Mucosa of descending colon (tissue), 3 donors: ENCODE data around the gene MYO3B. TPM values are rescaled to one million over a fixed set of nuclear protein-coding genes. Genes with fewer than 3 reads are reported as not detected.
"Not testable (repeated sequence)": the region's sequence is repeated elsewhere in the genome, so short reads cannot be mapped to it uniquely, and the experiment has no call there.

Source experiments
- ATAC-seq: fragments of 200-7000 bp; cut with Tn5 transposase; one replicate; pipeline ENCODE4 v1.9.1; 2020; ENCODE audit warnings: mild to moderate bottlenecking, moderate library complexity
- DNase-seq, 3 donors: peaks; one replicate each; pipeline ENCODE4 v3.0.0-alpha.2; 2020
- H3K36me3 ChIP-seq: fragments of 200-600 bp; one replicate; pipeline ENCODE4 v1.8.0; 2021; ENCODE audit warnings: low read depth, mild to moderate bottlenecking
- H3K4me1 ChIP-seq: fragments of 200-600 bp; one replicate; pipeline ENCODE4 v1.8.0; 2021; ENCODE audit warnings: low read depth, mild to moderate bottlenecking
- H3K4me3 ChIP-seq: fragments of 200-600 bp; one replicate; pipeline ENCODE4 v1.8.0; 2021; ENCODE audit warnings: mild to moderate bottlenecking
- H3K9me3 ChIP-seq: fragments of 200-600 bp; one replicate; pipeline ENCODE4 v1.8.0; 2021; ENCODE audit warnings: mild to moderate bottlenecking
- CTCF ChIP-seq: fragments of 200-600 bp; IDR thresholded peaks from one replicate; pipeline ENCODE4 v1.8.0; 2022; ENCODE audit warnings: antibody characterized with exemption, mild to moderate bottlenecking
- intact Hi-C, 2 donors: fragments of 100-400 bp; cut with DNase I in 1 of 2; cut with micrococcal nuclease in 1 of 2; formaldehyde crosslinking; loops; one replicate each; pipeline versions ENCODE4 v1.11.0 to v1.11.1; 2022; cut with DNase I, micrococcal nuclease
- total RNA-seq, 3 donors: library from RNA; stranded (reverse); fragmentation: NEBNext Ultra II Directional in 2 of 3; extraction: Animal tissue kit (Norgen Biotek cat#: 25700) in 2 of 3; gene quantifications; one replicate each; pipeline versions ENCODE4 v1.2.1 to v1.2.4, GENCODE V29; 2021 to 2023
- donor health status: DM: no; HTN: no; CAD: no; lungs with moderate emphysema.
- donor health status: DM: no; HTN: no; CAD: no.
- donor health status: DM: no; HTN: yes; CAD: no.

The MYO3B gene
- total RNA-seq, 3 donors from 2014 or later, result 0.06 to 0.39 (median 0.09) TPM

DNA sequence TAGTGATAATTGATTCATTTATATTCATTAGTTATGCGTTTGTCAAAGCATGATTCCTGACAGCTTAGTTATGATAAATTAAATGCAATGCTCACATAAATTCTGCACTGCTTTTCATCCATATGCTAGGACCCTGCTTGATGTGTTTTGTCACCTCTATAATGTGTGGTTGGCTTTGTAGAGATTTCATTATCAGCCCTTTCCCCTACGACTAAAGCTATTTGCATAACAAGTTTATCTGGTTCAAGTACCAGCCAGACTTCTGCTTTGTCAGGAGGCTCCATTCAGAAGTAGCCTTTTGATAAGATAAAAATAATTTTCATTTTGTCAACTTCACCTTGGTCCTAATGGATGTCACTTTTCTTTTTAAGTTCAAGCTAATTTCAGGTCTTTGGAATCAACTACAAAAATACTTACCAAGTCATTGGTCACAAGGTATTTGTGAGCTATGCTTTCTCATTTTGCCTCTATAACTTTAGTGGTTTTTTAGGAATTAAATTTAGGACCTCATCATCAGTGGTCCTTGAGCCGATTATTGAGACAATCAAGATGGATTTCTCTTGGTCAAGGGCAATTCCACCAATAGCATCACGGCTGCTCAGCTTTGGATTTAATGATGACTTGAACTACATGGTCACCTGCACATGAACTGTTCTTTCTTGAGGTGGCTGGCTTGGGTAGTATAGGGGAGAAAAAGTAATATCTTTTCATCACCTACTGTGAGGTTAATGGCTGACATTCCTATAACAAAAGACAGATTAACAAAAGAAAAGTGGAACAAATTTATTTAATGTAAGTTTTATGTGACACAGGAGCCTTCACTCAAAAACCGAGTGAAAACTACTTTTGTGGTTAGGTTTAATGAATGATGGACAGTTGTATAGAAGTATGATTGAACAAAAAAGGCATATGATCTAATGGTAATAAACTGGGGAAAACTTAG lies 162.1 kb downstream of the MYO3B start:
- H3K9me3 ChIP-seq, result no peaks in the 10 kb centered on the region
- DNase-seq, result no peak
- H3K36me3 ChIP-seq, result no peaks in the 10 kb centered on the region
- no peak overlapping the region for H3K4me3 ChIP-seq
- ATAC-seq, result no peak
- no peaks in the 10 kb centered on the region for H3K4me1 ChIP-seq
- intact Hi-C loops, result no loop called here
- TF ChIP-seq CTCF, result no peak

- no peak for TF ChIP-seq CTCF
- Histone ChIP-seq H3K4me1 (no peaks in the 10 kb centered on the region), H3K4me3 (no peak overlapping the region), H3K36me3 (no peaks in the 10 kb centered on the region), H3K9me3 (no peaks in the 10 kb centered on the region)
- DNase-seq (no peak), ATAC-seq (no peak)
- intact Hi-C loops, result no loop called here
These were observed 162.7 kb downstream of the MYO3B start for GRCh38 chr2:170340693-170341068.

DNA sequence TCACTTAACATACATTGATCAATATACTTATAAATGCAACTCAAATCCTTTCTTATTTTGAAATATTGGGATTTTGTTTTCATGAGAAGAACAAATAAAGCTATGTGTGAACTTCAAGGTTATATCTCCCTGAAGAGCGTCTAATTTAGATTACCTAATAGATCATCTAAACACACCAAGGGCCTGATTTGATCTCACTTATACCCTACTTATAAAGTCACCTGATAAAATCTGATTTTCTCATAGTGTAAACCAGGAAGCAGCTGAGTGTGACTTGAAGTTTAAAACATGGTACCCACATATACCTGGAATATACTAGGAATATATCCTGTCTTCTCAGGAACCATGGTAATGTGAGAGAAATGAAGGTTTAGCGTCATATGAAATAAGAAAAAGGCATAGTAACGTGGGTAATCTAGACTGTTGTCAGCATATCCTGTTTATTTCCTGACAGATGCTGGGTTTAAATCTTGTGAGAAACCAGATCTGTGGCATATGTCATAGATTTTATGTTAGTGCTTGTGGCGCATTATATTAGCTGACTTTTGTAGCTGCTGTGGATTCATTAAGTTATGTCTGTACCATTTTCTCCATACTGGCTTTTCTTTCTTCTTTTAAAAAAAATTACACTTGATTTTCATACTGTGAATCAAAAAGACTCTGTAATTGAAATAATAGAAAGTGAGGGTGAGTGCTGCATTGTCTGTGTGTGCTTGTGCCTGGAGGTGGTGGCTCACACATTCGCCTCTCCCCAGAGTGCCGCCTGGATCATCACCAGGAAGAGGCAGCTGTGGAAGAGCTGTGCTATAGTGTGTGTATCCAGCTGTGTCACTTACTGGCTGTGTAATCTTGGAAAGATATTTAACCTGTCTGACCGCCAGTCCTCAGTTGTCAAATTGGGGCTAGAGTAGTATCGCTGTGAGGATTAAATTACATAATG lies 164.0 kb downstream of the MYO3B start:
- H3K36me3 ChIP-seq, result no peaks in the 10 kb centered on the region
- no peaks in the 10 kb centered on the region for H3K4me1 ChIP-seq
- no peaks in the 10 kb centered on the region for H3K9me3 ChIP-seq
- TF ChIP-seq CTCF, result no peak
- ATAC-seq (no peak), DNase-seq (no peak)
- intact Hi-C loops, result no loop called here
- H3K4me3 ChIP-seq, result no peak overlapping the region

DNA sequence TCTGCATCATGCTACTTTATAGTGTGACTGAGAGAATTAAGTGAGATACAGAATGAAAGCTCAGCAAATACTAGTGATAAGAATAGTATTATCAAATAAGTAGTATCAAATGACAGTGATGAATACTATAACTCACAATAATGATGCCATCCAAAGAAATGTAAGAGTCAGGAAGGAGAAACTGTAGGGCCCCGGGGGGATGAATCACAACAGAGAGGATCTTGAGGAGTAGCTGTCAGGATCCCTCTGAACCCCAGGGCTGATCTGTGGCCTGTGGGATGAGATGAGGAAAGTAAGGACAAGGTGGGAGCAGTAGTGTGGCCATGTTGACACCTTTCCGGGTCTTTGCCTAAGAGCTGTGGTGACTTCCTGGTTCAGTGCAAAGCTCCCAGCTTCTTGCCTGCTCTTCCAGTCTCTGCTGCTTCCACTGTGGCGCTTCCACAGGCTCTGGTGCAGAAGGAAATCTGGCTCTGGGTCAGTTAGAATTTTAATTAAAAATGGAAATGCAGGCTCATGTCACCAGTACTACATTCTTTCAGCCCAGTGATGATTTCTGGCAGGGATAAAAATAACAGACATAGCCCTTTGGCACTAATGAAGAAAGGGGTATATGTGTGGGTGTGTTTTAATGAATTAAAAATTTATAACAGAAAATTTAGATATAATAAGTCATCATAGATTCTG lies 166.9 kb downstream of the MYO3B start:
- Histone ChIP-seq H3K4me3 (no peak overlapping the region), H3K4me1 (no peaks in the 10 kb centered on the region), H3K9me3 (no peaks in the 10 kb centered on the region), H3K36me3 (no peaks in the 10 kb centered on the region)
- ATAC-seq (no peak), DNase-seq (no peak)
- TF ChIP-seq CTCF, result no peak
- intact Hi-C loops, result no loop called here

DNA sequence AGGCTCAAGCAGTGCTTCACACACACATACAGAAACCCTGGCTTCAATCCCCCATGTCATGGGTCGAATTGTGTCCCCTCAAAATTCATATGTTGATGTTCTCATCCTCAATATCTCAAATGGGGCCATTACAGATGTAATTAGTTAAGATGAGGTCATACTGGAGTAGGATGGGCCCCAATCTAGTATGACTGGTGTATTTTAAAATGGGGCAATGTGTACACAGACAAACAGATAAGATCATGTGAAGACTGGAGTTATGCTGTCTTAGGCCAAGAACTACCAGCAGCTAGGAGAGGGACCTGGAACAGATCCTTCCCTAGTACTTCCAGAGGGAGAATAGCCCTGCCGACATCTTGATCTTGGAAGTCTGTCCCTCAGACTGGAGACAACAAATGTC lies 167.7 kb downstream of the MYO3B start:
- intact Hi-C loops, result no loop called here

GRCh38 chr2:170349269-170349668 lies 171.3 kb downstream of the MYO3B start:
- H3K4me3 ChIP-seq, H3K4me1 ChIP-seq, H3K36me3 ChIP-seq, ATAC-seq, H3K9me3 ChIP-seq, intact Hi-C loops, DNase-seq: not testable (repeated sequence)

More for the DNA sequence above, 167.7 kb downstream of the MYO3B start:
- no peak for DNase-seq
- no peak overlapping the region for H3K4me3 ChIP-seq
- no peaks in the 10 kb centered on the region for H3K9me3 ChIP-seq
- no peaks in the 10 kb centered on the region for H3K4me1 ChIP-seq
- no peak for TF ChIP-seq CTCF
- H3K36me3 ChIP-seq, result no peaks in the 10 kb centered on the region
- no peak for ATAC-seq
